DND-41 (cell line): Measurements from ENCODE around the gene KIRREL3.

Experiments
- ATAC-seq: fragments of 200-7000 bp; cut with Tn5 transposase; 3 replicates; pipeline ENCODE4 v1.9.1; 2021; ENCODE audit warnings: low read depth; ENCODE audit not compliant: insufficient read depth
- DNase-seq: peaks from one replicate; pipeline ENCODE4 v3.0.0-alpha.2; 2020
- H2AFZ ChIP-seq: 2 replicates; pipeline ENCODE4 v1.6.0; 2012; ENCODE audit warnings: low read depth, low read length
- H3K27ac ChIP-seq: 2 replicates; pipeline ENCODE4 v1.5.1; 2012; ENCODE audit warnings: low read length, inconsistent platforms
- H3K27me3 ChIP-seq: fragments of 200-600 bp; sonication (generic); 2 replicates; pipeline ENCODE4 v1.6.0; 2012; ENCODE audit warnings: low read length, mild to moderate bottlenecking, inconsistent platforms; ENCODE audit not compliant: insufficient read depth, poor library complexity
- H3K36me3 ChIP-seq: 2 replicates; pipeline ENCODE4 v1.5.1; 2012; ENCODE audit warnings: low read length, inconsistent platforms; ENCODE audit not compliant: insufficient read depth
- H3K4me1 ChIP-seq: 2 replicates; pipeline ENCODE4 v1.5.1; 2012; ENCODE audit warnings: mild to moderate bottlenecking, low read length; ENCODE audit not compliant: insufficient read depth
- H3K4me2 ChIP-seq: 2 replicates; pipeline ENCODE4 v1.6.0; 2012; ENCODE audit warnings: mild to moderate bottlenecking, moderate library complexity, low read length, inconsistent platforms; ENCODE audit not compliant: insufficient read depth
- H3K4me3 ChIP-seq, 2 experiments: fragments of 200-600 bp in 1 of 2; shearing (Covaris generic) in 1 of 2; 2 replicates each; pipeline ENCODE4 v1.5.1; 2012 to 2016; ENCODE audit warnings: inconsistent platforms in 2 of 2, low read length in 2 of 2, mild to moderate bottlenecking in 2 of 2, low read depth in 1 of 2, moderate library complexity in 1 of 2
- H3K79me2 ChIP-seq: 2 replicates; pipeline ENCODE4 v1.6.0; 2012; ENCODE audit warnings: low read length, inconsistent platforms; ENCODE audit not compliant: insufficient read depth
- H3K9ac ChIP-seq: 2 replicates; pipeline ENCODE4 v1.6.0; 2012; ENCODE audit warnings: low read depth, mild to moderate bottlenecking, inconsistent platforms, low read length, moderate library complexity
- H3K9me3 ChIP-seq: 2 replicates; pipeline ENCODE4 v1.5.1; 2012; ENCODE audit warnings: low read length, moderate library complexity, mild to moderate bottlenecking, inconsistent platforms; ENCODE audit not compliant: insufficient read depth, severe bottlenecking
- H4K20me1 ChIP-seq: 2 replicates; pipeline ENCODE4 v1.6.0; 2012; ENCODE audit warnings: low read length; ENCODE audit not compliant: insufficient read depth
- CTCF ChIP-seq: IDR thresholded peaks from 2 replicates; pipeline ENCODE4 v1.5.1; 2012; ENCODE audit warnings: borderline replicate concordance, low read length, moderate library complexity, mild to moderate bottlenecking; ENCODE audit not compliant: poor library complexity, severe bottlenecking; ENCODE audit errors: extremely low read depth
- EZH2 ChIP-seq: IDR thresholded peaks from 3 replicates; pipeline ENCODE4 v1.6.1; 2012; ENCODE audit warnings: borderline replicate concordance, low read depth, mild to moderate bottlenecking, moderate library complexity, low read length, inconsistent platforms; ENCODE audit not compliant: severe bottlenecking

The KIRREL3 gene

GRCh38 chr11:126702165-126702720 lies 298.3 kb downstream of the KIRREL3 start:
- TF ChIP-seq EZH2: no peak
- no peak for TF ChIP-seq CTCF
- no peaks in the 10 kb centered on the region for H3K4me1 ChIP-seq
- DNase-seq (no peak), ATAC-seq (no peak)
- H3K4me3 ChIP-seq: no peak overlapping the region
- H3K9me3 ChIP-seq: no peaks in the 10 kb centered on the region
- H3K27me3 ChIP-seq: peaks cover 16% of the 10 kb centered on the region
- no peak overlapping the region for H2AFZ ChIP-seq
- H3K4me2 ChIP-seq: no peak overlapping the region
- H3K79me2 ChIP-seq: no peaks in the 10 kb centered on the region
- no peaks in the 10 kb centered on the region for H3K36me3 ChIP-seq
- H3K27ac ChIP-seq: no peak overlapping the region
- no peaks in the 10 kb centered on the region for H4K20me1 ChIP-seq
- H3K9ac ChIP-seq: no peak overlapping the region

GRCh38 chr11:126701520-126701897 lies 299.1 kb downstream of the KIRREL3 start:
- Histone ChIP-seq H3K27me3 (peaks cover 19% of the 10 kb centered on the region), H3K9me3 (no peaks in the 10 kb centered on the region), H3K79me2 (no peaks in the 10 kb centered on the region), H3K4me1 (no peaks in the 10 kb centered on the region), H2AFZ (no peak overlapping the region), H3K27ac (no peak overlapping the region), H3K9ac (no peak overlapping the region), H4K20me1 (no peaks in the 10 kb centered on the region), H3K4me2 (no peak overlapping the region), H3K36me3 (no peaks in the 10 kb centered on the region), H3K4me3 (no peak overlapping the region)
- TF ChIP-seq CTCF (no peak), EZH2 (no peak)
- DNase-seq: no peak
- no peak for ATAC-seq

- no peaks in the 10 kb centered on the region for H3K4me1 ChIP-seq
- no peak overlapping the region for H2AFZ ChIP-seq
- no peak overlapping the region for H3K27ac ChIP-seq
- no peaks in the 10 kb centered on the region for H3K79me2 ChIP-seq
- TF ChIP-seq EZH2 (no peak), CTCF (no peak)
- no peaks in the 10 kb centered on the region for H4K20me1 ChIP-seq
- no peaks in the 10 kb centered on the region for H3K9me3 ChIP-seq
- H3K36me3 ChIP-seq: no peaks in the 10 kb centered on the region
- H3K9ac ChIP-seq: no peak overlapping the region
- H3K27me3 ChIP-seq: peaks cover 19% of the 10 kb centered on the region
- ATAC-seq (no peak), DNase-seq (no peak)
- no peak overlapping the region for H3K4me2 ChIP-seq
- no peak overlapping the region for H3K4me3 ChIP-seq
These were observed 299.6 kb downstream of the KIRREL3 start for GRCh38 chr11:126700768-126701519.
